Breast epithelium (tissue), 3 donors: ENCODE results near the gene UPK1B.

Experiments
- POLR2A ChIP-seq: fragments of 450-650 bp; IDR thresholded peaks from one replicate; pipeline ENCODE4 v1.6.1; 2016; ENCODE audit warnings: antibody characterized with exemption, mild to moderate bottlenecking, moderate library complexity
- TF ChIP-seq, protein P1 (sequence below), 3 donors: fragments of 450-650 bp; IDR thresholded peaks; one replicate each; pipeline ENCODE4 v1.5.1; 2016 to 2017; ENCODE audit warnings: antibody characterized with exemption in 3 of 3, mild to moderate bottlenecking in 3 of 3, moderate library complexity in 3 of 3

- TF ChIP-seq, protein P1, sequence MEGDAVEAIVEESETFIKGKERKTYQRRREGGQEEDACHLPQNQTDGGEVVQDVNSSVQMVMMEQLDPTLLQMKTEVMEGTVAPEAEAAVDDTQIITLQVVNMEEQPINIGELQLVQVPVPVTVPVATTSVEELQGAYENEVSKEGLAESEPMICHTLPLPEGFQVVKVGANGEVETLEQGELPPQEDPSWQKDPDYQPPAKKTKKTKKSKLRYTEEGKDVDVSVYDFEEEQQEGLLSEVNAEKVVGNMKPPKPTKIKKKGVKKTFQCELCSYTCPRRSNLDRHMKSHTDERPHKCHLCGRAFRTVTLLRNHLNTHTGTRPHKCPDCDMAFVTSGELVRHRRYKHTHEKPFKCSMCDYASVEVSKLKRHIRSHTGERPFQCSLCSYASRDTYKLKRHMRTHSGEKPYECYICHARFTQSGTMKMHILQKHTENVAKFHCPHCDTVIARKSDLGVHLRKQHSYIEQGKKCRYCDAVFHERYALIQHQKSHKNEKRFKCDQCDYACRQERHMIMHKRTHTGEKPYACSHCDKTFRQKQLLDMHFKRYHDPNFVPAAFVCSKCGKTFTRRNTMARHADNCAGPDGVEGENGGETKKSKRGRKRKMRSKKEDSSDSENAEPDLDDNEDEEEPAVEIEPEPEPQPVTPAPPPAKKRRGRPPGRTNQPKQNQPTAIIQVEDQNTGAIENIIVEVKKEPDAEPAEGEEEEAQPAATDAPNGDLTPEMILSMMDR (IDR thresholded peaks at IDR 0.05), result no peak
- no peak for TF ChIP-seq POLR2A
These were observed 46.8 kb downstream of the UPK1B start for GRCh38 chr3:119220198-119220597.
